Naive thymus-derived CD4-positive, alpha-beta T cell (primary cell): ENCODE measurements around the gene RPP25L. TPM values are rescaled to one million over a fixed set of nuclear protein-coding genes. Genes with fewer than 3 reads are reported as not detected.

Experiments used
- ATAC-seq: fragments of 150-1000 bp; cut with Tn5 transposase; 2 replicates; pipeline ENCODE4 v1.10.0; 2021; ENCODE audit warnings: mild to moderate bottlenecking, moderate library complexity
- CTCF ChIA-PET: fragments of 350-600 bp; sonication (Branson Sonifier 250); formaldehyde crosslinking; loops from one replicate; lab custom pipeline; 2021; ENCODE audit warnings: antibody characterized with exemption; lab: Charles Lee
- POLR2A ChIA-PET: fragments of 350-600 bp; sonication (Branson Sonifier 250); formaldehyde crosslinking; loops from one replicate; lab custom pipeline; 2021; ENCODE audit warnings: antibody characterized with exemption, inconsistent platforms; lab: Charles Lee
- DNase-seq, 9 donors: peaks; one replicate each; pipeline versions ENCODE4 v3.0.0 to v3.0.0-alpha.2; 2020 to 2022; ENCODE audit warnings: mixed read lengths in 1 of 9
- H3K27ac ChIP-seq: one replicate; pipeline ENCODE4 v1.7.0; 2013; ENCODE audit warnings: mild to moderate bottlenecking, low read depth, low read length, moderate library complexity
- H3K27me3 ChIP-seq, 2 donors: one replicate each; pipeline ENCODE4 v1.7.0; 2013; ENCODE audit warnings: low read length in 2 of 2, mild to moderate bottlenecking in 2 of 2, moderate library complexity in 2 of 2; ENCODE audit not compliant: control insufficient read depth in 2 of 2, insufficient read depth in 2 of 2
- H3K36me3 ChIP-seq, 3 experiments: 1 replicate in 2 of 3; 2 replicates in 1 of 3; pipeline ENCODE4 v1.7.0; 2013; ENCODE audit warnings: low read length in 3 of 3, mild to moderate bottlenecking in 3 of 3, moderate library complexity in 1 of 3; ENCODE audit not compliant: insufficient read depth in 3 of 3, control insufficient read depth in 2 of 3
- H3K4me1 ChIP-seq, 2 donors: one replicate each; pipeline ENCODE4 v1.7.0; 2013; ENCODE audit warnings: low read length in 2 of 2, mild to moderate bottlenecking in 2 of 2, moderate library complexity in 1 of 2; ENCODE audit not compliant: control insufficient read depth in 2 of 2, insufficient read depth in 2 of 2
- H3K4me3 ChIP-seq: 2 replicates; pipeline ENCODE4 v1.7.0; 2013; ENCODE audit warnings: mild to moderate bottlenecking, low read length
- H3K9me3 ChIP-seq, 3 experiments: 1 replicate in 2 of 3; 2 replicates in 1 of 3; pipeline ENCODE4 v1.7.0; 2013; ENCODE audit warnings: low read length in 3 of 3; ENCODE audit not compliant: control insufficient read depth in 2 of 3
- H3K27ac Mint-ChIP-seq, 9 donors: one replicate each; pipeline ENCODE4 v1.8.0; 2020 to 2022; ENCODE audit warnings: mixed read lengths in 9 of 9, mild to moderate bottlenecking in 8 of 9, moderate library complexity in 5 of 9, inconsistent platforms in 2 of 9
- H3K27me3 Mint-ChIP-seq, 5 donors: one replicate each; pipeline ENCODE4 v1.8.0; 2021 to 2022; ENCODE audit warnings: mixed read lengths in 5 of 5, mild to moderate bottlenecking in 1 of 5
- H3K36me3 Mint-ChIP-seq, 5 donors: one replicate each; pipeline ENCODE4 v1.8.0; 2020 to 2022; ENCODE audit warnings: mixed read lengths in 5 of 5, mild to moderate bottlenecking in 3 of 5, inconsistent platforms in 1 of 5
- H3K4me1 Mint-ChIP-seq, 7 donors: one replicate each; pipeline ENCODE4 v1.8.0; 2020 to 2022; ENCODE audit warnings: mixed read lengths in 7 of 7, mild to moderate bottlenecking in 3 of 7, inconsistent platforms in 1 of 7
- H3K4me3 Mint-ChIP-seq, 10 donors: one replicate each; pipeline ENCODE4 v1.8.0; 2020 to 2022; ENCODE audit warnings: mild to moderate bottlenecking in 10 of 10, mixed read lengths in 10 of 10, moderate library complexity in 6 of 10, inconsistent platforms in 2 of 10
- H3K9me3 Mint-ChIP-seq, 11 donors: one replicate each; pipeline ENCODE4 v1.8.0; 2020 to 2022; ENCODE audit warnings: mixed read lengths in 11 of 11, mild to moderate bottlenecking in 4 of 11, inconsistent platforms in 1 of 11, moderate library complexity in 1 of 11
- intact Hi-C, 2 donors: fragments of 100-400 bp; cut with micrococcal nuclease; formaldehyde crosslinking; loops; one replicate each; pipeline ENCODE4 v1.15.1; 2023
- polyA plus RNA-seq, 2 donors: library from polyadenylated mRNA; unstranded; fragments of 300-500 nt; fragmentation: Illumina TruSeq; gene quantifications; one replicate each; pipeline ENCODE4 v1.2.3, GENCODE V29; 2021
- total RNA-seq, 6 experiments: library from RNA in 5 of 6; stranded (reverse) in 5 of 6; gene quantifications; 1 replicate in 5 of 6; 2 replicates in 1 of 6; pipeline ENCODE4 v1.2.3 and lab custom pipeline; 2021 to 2026

RPP25L gene
- total and polyA plus RNA-seq, 7 experiments from 2014 or later = 8.8 to 58.2 (median 26.7) TPM

- H3K4me3 ChIP-seq = no peak overlapping the region
- Mint-ChIP-seq H3K9me3 (peaks cover 0 to 2% (median 0%) of the 10 kb centered on the region in 11 donors), H3K27ac (no peak overlapping the region), H3K36me3 (no peaks in the 10 kb centered on the region), H3K4me3 (no peak overlapping the region), H3K27me3 (peaks cover 67 to 90% (median 77%) of the 10 kb centered on the region in 5 donors), H3K4me1 (peaks cover 0 to 18% (median 12%) of the 10 kb centered on the region in 7 donors)
- CTCF ChIA-PET = interaction anchor here (0.8 kb wide), 1 partner anchor 11 kb away, joined by 3 read pairs; no protein-coding TSS in a partner anchor
- H3K27ac ChIP-seq = no peak overlapping the region
- ATAC-seq (no peak), DNase-seq (no peak)
- intact Hi-C loops = no loop called here
- POLR2A ChIA-PET = no interaction called here
- H3K4me1 ChIP-seq = peaks cover 0 to 5% of the 10 kb centered on the region in 2 donors
- no peaks in the 10 kb centered on the region for H3K36me3 ChIP-seq
- H3K9me3 ChIP-seq = no peaks in the 10 kb centered on the region
- peaks cover 0 to 16% of the 10 kb centered on the region in 2 donors for H3K27me3 ChIP-seq
Observed at GRCh38 chr9:34581318-34581717, 30.6 kb downstream of the RPP25L start.

DNA sequence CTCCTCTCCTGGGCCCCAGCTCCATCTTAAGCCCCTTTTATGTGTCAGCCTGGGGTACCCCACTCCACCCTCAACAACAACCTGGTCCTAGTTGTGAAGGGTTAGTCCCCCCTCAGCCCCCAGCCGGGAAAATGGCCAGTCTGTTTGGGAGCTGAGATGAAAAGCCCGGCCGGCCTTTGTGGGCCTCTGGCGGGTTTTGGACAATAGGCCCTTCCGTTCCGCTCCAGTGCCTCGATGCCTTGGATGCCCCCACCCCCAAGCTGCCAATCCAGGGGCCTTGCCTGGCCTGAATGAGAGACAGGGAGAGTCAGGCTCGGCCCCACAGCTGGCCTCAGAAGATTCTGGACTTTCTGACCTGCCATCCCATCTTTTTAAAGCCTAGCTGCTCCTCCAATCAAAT lies 31.5 kb downstream of the RPP25L start:
- H3K27ac Mint-ChIP-seq = no peak overlapping the region
- intact Hi-C loops = no loop called here

DNA sequence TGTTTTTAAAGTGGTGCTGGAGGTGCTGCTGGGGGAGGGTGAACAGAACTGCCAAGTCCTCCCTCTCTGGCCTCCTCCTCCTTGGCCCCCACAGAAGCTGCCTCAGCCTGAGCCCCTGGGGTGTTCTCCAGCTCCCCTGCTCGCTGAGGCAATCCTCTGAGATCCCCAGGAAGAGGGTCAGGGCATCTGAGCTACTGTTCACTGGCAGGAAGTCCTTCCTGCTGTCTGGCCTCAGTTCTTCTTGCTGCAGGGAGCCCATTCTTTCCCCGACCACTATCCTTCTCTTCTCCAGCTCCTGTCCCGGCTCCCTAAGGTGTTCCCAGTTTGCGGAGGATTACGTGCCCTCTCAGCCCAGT lies 32.1 kb downstream of the RPP25L start:
- ChIA-PET CTCF (interaction anchor here (1.8 kb wide), 1 partner anchor 12 kb away, joined by 4 read pairs; no protein-coding TSS in a partner anchor), POLR2A (no interaction called here)
- peaks cover 0 to 2% (median 0%) of the 10 kb centered on the region in 11 donors for H3K9me3 Mint-ChIP-seq
- H3K36me3 Mint-ChIP-seq = no peaks in the 10 kb centered on the region
- H3K4me3 Mint-ChIP-seq = peak overlapping the region in 1 of 10 donors; percentile 37
- Histone ChIP-seq H3K27me3 (peaks cover 0 to 13% of the 10 kb centered on the region in 2 donors), H3K36me3 (no peaks in the 10 kb centered on the region), H3K27ac (no peak overlapping the region), H3K9me3 (no peaks in the 10 kb centered on the region), H3K4me1 (peaks cover 0 to 5% of the 10 kb centered on the region in 2 donors), H3K4me3 (no peak overlapping the region)
- intact Hi-C loops = no loop called here
- peaks cover 0 to 18% (median 11%) of the 10 kb centered on the region in 7 donors for H3K4me1 Mint-ChIP-seq
- DNase-seq (no peak), ATAC-seq (no peak)
- H3K27me3 Mint-ChIP-seq = peaks cover 59 to 82% (median 75%) of the 10 kb centered on the region in 5 donors
- H3K27ac Mint-ChIP-seq = no peak overlapping the region

More for the DNA sequence above, 31.5 kb downstream of the RPP25L start:
- no peak overlapping the region for H3K4me3 ChIP-seq
- peaks cover 0 to 13% of the 10 kb centered on the region in 2 donors for H3K27me3 ChIP-seq
- Mint-ChIP-seq H3K4me1 (peaks cover 0 to 18% (median 11%) of the 10 kb centered on the region in 7 donors), H3K9me3 (peaks cover 0 to 2% (median 0%) of the 10 kb centered on the region in 11 donors), H3K4me3 (no peak overlapping the region), H3K36me3 (no peaks in the 10 kb centered on the region), H3K27me3 (peaks cover 64 to 87% (median 74%) of the 10 kb centered on the region in 5 donors)
- H3K27ac ChIP-seq = no peak overlapping the region
- peaks cover 0 to 5% of the 10 kb centered on the region in 2 donors for H3K4me1 ChIP-seq
- DNase-seq (no peak), ATAC-seq (no peak)
- H3K36me3 ChIP-seq = no peaks in the 10 kb centered on the region
- no peaks in the 10 kb centered on the region for H3K9me3 ChIP-seq
- ChIA-PET POLR2A (no interaction called here), CTCF (interaction anchor here (1.8 kb wide), 1 partner anchor 12 kb away, joined by 4 read pairs; no protein-coding TSS in a partner anchor)

- Histone ChIP-seq H3K27ac (no peak overlapping the region), H3K4me3 (no peak overlapping the region), H3K4me1 (peaks cover 0 to 5% of the 10 kb centered on the region in 2 donors), H3K36me3 (no peaks in the 10 kb centered on the region), H3K27me3 (peaks cover 0 to 13% of the 10 kb centered on the region in 2 donors), H3K9me3 (no peaks in the 10 kb centered on the region)
- H3K36me3 Mint-ChIP-seq = no peaks in the 10 kb centered on the region
- no peak for ATAC-seq
- H3K4me1 Mint-ChIP-seq = peaks cover 0 to 18% (median 11%) of the 10 kb centered on the region in 7 donors
- peaks cover 0 to 2% (median 0%) of the 10 kb centered on the region in 11 donors for H3K9me3 Mint-ChIP-seq
- CTCF ChIA-PET = interaction anchor here (1.8 kb wide), 1 partner anchor 13 kb away, joined by 4 read pairs; no protein-coding TSS in a partner anchor
- peaks cover 61 to 77% (median 75%) of the 10 kb centered on the region in 5 donors for H3K27me3 Mint-ChIP-seq
- intact Hi-C loops = no loop called here
- DNase-seq = no peak
- POLR2A ChIA-PET = no interaction called here
- peak overlapping the region in 4 of 10 donors; percentile 30 to 80 (median 41) for H3K4me3 Mint-ChIP-seq
- no peak overlapping the region for H3K27ac Mint-ChIP-seq
Observed at GRCh38 chr9:34579104-34579807, 32.6 kb downstream of the RPP25L start.

DNA sequence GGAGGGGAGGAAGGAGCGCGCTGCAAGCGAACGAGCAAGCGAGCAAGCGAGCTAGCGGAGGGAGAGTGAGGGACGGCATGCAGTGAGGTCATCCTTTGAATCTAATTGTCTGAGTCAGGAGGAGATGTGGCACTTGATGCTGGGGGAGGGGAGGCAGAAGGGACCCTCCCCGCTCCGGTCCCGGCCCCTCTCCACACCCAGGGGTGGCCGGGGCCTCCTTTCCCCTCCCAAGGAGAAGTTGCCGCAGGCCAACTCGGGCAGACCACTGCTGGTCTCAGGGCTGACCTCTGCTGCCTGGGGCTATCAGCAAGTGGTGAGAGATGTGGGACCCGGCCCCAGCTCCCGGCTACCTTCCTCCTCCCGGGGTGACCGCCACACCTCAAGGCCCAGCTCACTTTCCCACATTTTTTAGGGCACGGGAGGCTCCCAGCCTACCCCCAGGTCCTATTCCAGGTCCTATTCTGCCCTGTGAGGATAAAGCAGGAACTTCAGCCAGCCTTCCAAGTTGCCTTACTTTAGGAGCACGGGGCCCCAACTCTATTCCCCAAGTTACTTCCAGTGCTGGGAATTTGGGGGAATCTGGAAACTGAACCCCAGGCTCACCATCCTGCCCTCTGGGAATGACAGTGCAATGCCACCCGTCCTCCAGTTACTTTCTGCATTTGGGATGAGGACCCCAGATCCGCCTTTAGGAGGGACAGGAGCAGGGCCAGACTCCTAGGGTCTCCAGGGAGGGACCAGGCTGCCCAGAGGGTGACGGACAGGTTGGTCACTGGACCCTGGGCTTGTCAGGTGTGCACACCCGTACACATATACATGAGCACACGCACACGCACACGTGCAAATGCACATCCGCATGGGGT lies 33.4 kb downstream of the RPP25L start:
- Mint-ChIP-seq H3K9me3 (peaks cover 0 to 2% (median 0%) of the 10 kb centered on the region in 11 donors), H3K4me1 (peaks cover 0 to 18% (median 12%) of the 10 kb centered on the region in 7 donors), H3K27ac (no peak overlapping the region), H3K27me3 (peaks cover 59 to 74% (median 70%) of the 10 kb centered on the region in 5 donors), H3K4me3 (peak overlapping the region in 5 of 10 donors; percentile 36 to 80 (median 46)), H3K36me3 (no peaks in the 10 kb centered on the region)
- Histone ChIP-seq H3K36me3 (no peaks in the 10 kb centered on the region), H3K27me3 (peaks cover 0 to 15% of the 10 kb centered on the region in 2 donors), H3K27ac (no peak overlapping the region), H3K4me3 (no peak overlapping the region), H3K4me1 (peaks cover 0 to 5% of the 10 kb centered on the region in 2 donors), H3K9me3 (no peaks in the 10 kb centered on the region)
- ChIA-PET CTCF (interaction anchor here (1.8 kb wide), 1 partner anchor 14 kb away, joined by 4 read pairs; no protein-coding TSS in a partner anchor), POLR2A (no interaction called here)
- DNase-seq = no peak
- intact Hi-C loops = no loop called here
- ATAC-seq = peak; percentile 19

DNA sequence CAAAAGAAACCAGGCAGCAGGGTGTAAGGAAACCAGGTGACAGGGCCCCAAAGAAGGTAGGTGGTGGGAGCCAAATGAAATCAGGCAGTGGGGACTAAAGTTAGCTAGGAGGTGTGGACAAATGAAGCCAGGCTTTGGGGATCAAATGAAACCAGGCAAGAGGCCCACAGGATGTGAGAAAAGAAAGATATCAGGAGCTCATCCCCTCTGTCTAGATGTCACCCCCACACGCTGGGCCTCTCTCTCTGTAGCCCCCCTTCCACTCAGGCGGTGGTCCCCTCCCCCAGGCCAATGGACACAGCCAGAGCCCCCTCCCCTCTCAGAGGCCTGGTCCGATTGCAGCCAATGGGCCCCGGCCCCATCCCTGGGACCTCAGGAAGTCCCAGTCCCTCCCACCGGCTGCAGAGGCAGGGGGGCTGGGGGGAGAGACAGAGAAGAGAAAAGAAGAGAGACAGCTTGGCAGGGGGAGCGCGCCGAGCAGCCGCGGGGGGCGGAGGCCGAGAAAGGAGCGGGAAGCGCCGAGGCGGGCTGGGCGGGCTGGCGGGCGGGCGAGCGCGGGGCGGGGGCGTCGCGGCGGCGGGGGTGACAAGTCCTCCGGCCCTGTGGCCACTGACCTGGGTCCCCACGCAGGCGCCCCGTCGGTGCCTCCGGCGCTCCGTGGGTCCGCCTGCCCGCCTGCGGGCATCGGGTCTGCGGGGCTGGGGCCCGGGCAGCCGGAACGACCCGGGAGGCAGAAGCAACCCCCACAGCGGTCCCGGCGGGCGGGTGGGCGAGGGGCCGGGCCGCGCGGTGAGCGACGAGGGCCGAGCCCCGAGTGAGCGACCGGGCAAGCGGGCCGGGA lies 34.3 kb downstream of the RPP25L start:
- H3K27ac ChIP-seq = no peak overlapping the region
- H3K4me3 ChIP-seq = no peak overlapping the region
- DNase-seq (no peak), ATAC-seq (no peak)
- H3K9me3 ChIP-seq = no peaks in the 10 kb centered on the region
- Mint-ChIP-seq H3K9me3 (peaks cover 0 to 2% (median 0%) of the 10 kb centered on the region in 11 donors), H3K4me3 (peak overlapping the region; percentile 39 to 80 (median 60)), H3K36me3 (no peaks in the 10 kb centered on the region), H3K27me3 (peaks cover 54 to 69% (median 64%) of the 10 kb centered on the region in 5 donors), H3K27ac (no peak overlapping the region), H3K4me1 (peaks cover 0 to 18% (median 12%) of the 10 kb centered on the region in 7 donors)
- H3K4me1 ChIP-seq = peaks cover 0 to 5% of the 10 kb centered on the region in 2 donors
- POLR2A ChIA-PET = no interaction called here
- CTCF ChIA-PET = no interaction called here
- peaks cover 0 to 15% of the 10 kb centered on the region in 2 donors for H3K27me3 ChIP-seq
- intact Hi-C loops = no loop called here
- no peaks in the 10 kb centered on the region for H3K36me3 ChIP-seq
